Lower leg skin (tissue), 3 donors: Measurements from ENCODE around the gene CDYL2.

Experiments
- POLR2A ChIP-seq, 2 donors: fragments of 450-650 bp; IDR thresholded peaks; one replicate each; pipeline ENCODE4 v1.6.1; 2016 to 2017; ENCODE audit warnings: antibody characterized with exemption in 2 of 2, mild to moderate bottlenecking in 1 of 2, moderate library complexity in 1 of 2
- TF ChIP-seq, protein P1 (sequence below), 3 donors: fragments of 450-650 bp; IDR thresholded peaks; one replicate each; pipeline ENCODE4 v1.5.1; 2016; ENCODE audit warnings: antibody characterized with exemption in 3 of 3, mild to moderate bottlenecking in 3 of 3, moderate library complexity in 2 of 3

- TF ChIP-seq, protein P1, sequence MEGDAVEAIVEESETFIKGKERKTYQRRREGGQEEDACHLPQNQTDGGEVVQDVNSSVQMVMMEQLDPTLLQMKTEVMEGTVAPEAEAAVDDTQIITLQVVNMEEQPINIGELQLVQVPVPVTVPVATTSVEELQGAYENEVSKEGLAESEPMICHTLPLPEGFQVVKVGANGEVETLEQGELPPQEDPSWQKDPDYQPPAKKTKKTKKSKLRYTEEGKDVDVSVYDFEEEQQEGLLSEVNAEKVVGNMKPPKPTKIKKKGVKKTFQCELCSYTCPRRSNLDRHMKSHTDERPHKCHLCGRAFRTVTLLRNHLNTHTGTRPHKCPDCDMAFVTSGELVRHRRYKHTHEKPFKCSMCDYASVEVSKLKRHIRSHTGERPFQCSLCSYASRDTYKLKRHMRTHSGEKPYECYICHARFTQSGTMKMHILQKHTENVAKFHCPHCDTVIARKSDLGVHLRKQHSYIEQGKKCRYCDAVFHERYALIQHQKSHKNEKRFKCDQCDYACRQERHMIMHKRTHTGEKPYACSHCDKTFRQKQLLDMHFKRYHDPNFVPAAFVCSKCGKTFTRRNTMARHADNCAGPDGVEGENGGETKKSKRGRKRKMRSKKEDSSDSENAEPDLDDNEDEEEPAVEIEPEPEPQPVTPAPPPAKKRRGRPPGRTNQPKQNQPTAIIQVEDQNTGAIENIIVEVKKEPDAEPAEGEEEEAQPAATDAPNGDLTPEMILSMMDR (IDR thresholded peaks at IDR 0.05), result no peak
- no peak for TF ChIP-seq POLR2A (IDR thresholded peaks at IDR 0.05)
These were observed 226.7 kb downstream of the CDYL2 start for GRCh38 chr16:80577485-80578280.
